GM23248 (cell line): ENCODE measurements around the gene DDX17.

Source experiments
- EZH2 ChIP-seq: fragments of 200-600 bp; sonication (generic); IDR thresholded peaks from 2 replicates; pipeline ENCODE4 v1.6.1; 2018; ENCODE audit warnings: antibody characterized with exemption, mild to moderate bottlenecking; ENCODE audit not compliant: insufficient read depth, poor library complexity, severe bottlenecking
- EZH2phosphoT487 ChIP-seq: fragments of 200-600 bp; sonication (generic); IDR thresholded peaks from 2 replicates; pipeline ENCODE4 v1.6.1; 2018; ENCODE audit warnings: antibody characterized with exemption, moderate library complexity, mild to moderate bottlenecking, low read depth; ENCODE audit not compliant: insufficient read depth

DNA sequence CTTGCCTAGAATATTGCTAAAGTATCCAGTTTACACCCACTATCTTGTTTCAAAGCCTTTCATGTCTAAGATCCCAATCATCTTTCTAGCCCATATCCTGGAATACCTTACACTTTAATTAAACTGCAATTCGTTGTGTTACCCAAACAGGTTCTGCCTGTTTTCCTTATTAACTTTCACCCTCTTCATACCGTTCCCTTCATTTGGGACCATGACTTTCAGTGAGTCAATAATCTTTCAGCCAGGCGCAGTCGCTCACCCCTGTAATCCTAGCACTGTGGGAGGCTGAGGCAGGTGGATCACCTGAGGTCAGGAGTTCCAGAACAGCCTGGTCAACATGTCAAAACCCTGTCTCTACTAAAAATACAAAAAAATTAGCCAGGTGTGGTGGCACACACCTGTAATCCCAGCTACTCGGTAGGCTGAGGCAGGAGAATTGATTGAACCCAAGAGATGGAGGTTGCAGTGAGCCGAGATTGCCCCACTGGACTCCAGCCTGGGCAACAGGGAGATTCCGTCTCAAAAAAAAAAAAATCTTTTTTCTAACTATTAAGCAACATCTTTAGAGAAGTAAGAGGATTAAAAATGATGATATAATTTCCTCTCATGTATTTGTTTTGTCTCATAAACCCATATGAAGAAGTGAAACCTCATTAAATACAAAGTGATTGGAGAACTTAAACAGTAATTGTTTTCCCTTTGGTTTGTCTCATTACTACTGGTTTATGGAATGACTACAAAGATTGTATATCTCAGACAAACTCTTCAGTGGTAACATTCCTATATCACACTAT lies 43.2 kb upstream of the DDX17 start:
- TF ChIP-seq EZH2phosphoT487 (no peak), EZH2 (no peak)
